MCF 10A (cell line): ENCODE data around the gene MTERF4. TPM values are rescaled to one million over a fixed set of nuclear protein-coding genes. Genes with fewer than 3 reads are reported as not detected.
A peak's percentile ranks its signal among the peaks of the same experiment; 100 is the strongest.

ENCODE experiments used
- BruUV-seq: library from RNA; stranded (reverse); fragments of 400-500 nt; replicated peaks from 2 replicates; lab custom pipeline; 2021; lab: Mats Ljungman, UMichigan
- CTCF ChIA-PET: fragments of 300-600 bp; sonication (Branson Sonifier 250); formaldehyde crosslinking; extraction: SDS; loops from one replicate; lab custom pipeline; 2021; ENCODE audit warnings: antibody characterized with exemption, inconsistent platforms; lab: Yijun Ruan, JAX
- POLR2A ChIA-PET: fragments of 300-600, 350-650 bp; sonication (Branson Sonifier 250); formaldehyde crosslinking; extraction: SDS; loops from one replicate; lab custom pipeline; 2020; ENCODE audit warnings: antibody characterized with exemption, inconsistent platforms; lab: Yijun Ruan, JAX
- DNase-seq: peaks from one replicate; pipeline ENCODE4 v3.0.0-alpha.2; 2018; ENCODE audit not compliant: unreplicated experiment
- H3K27ac Mint-ChIP-seq: one replicate; pipeline ENCODE4 v1.8.0; 2022; ENCODE audit warnings: mild to moderate bottlenecking, low read depth, mixed read lengths; ENCODE audit not compliant: unreplicated experiment
- H3K27me3 Mint-ChIP-seq: one replicate; pipeline ENCODE4 v1.8.0; 2022; ENCODE audit warnings: mixed read lengths; ENCODE audit not compliant: insufficient read depth, unreplicated experiment
- H3K36me3 Mint-ChIP-seq: one replicate; pipeline ENCODE4 v1.8.0; 2022; ENCODE audit warnings: mild to moderate bottlenecking, moderate library complexity, mixed read lengths; ENCODE audit not compliant: insufficient read depth, unreplicated experiment
- H3K4me1 Mint-ChIP-seq: one replicate; pipeline ENCODE4 v1.8.0; 2022; ENCODE audit warnings: mixed read lengths; ENCODE audit not compliant: insufficient read depth, unreplicated experiment
- H3K4me3 Mint-ChIP-seq: one replicate; pipeline ENCODE4 v1.8.0; 2022; ENCODE audit warnings: mild to moderate bottlenecking, moderate library complexity, mixed read lengths; ENCODE audit not compliant: unreplicated experiment
- H3K9me3 Mint-ChIP-seq: one replicate; pipeline ENCODE4 v1.8.0; 2022; ENCODE audit warnings: mixed read lengths; ENCODE audit not compliant: unreplicated experiment
- CTCF ChIP-seq: fragments of 200-600 bp; IDR thresholded peaks from one replicate; pipeline ENCODE4 v1.8.0; 2022; ENCODE audit warnings: antibody characterized with exemption, mild to moderate bottlenecking; ENCODE audit not compliant: unreplicated experiment
- intact Hi-C: fragments of 100-400 bp; cut with micrococcal nuclease; formaldehyde crosslinking; loops from 2 replicates; pipeline ENCODE4 v1.14.1; 2022
- total RNA-seq: library from RNA; stranded (reverse); gene quantifications from 2 replicates; pipeline ENCODE4 v1.2.3, GENCODE V29; 2022

MTERF4 gene
- total RNA-seq, 1 experiment from 2014 or later: 29.9 TPM

GRCh38 chr2:241146286-241146685, 44.2 kb upstream of the MTERF4 start:
- Mint-ChIP-seq H3K4me3 (no peak overlapping the region), H3K36me3 (peaks cover 7% of the 10 kb centered on the region), H3K9me3 (no peaks in the 10 kb centered on the region), H3K4me1 (peaks cover 15% of the 10 kb centered on the region), H3K27me3 (no peaks in the 10 kb centered on the region), H3K27ac (no peak overlapping the region)
- no peak for TF ChIP-seq CTCF
- DNase-seq: no peak
- intact Hi-C loops: loop anchor here (5.0 kb wide), 1 partner anchor 294 kb away; no protein-coding TSS in a partner anchor
- CTCF ChIA-PET: no interaction called here
- BruUV-seq: no TSS peak
- POLR2A ChIA-PET: no interaction called here

GRCh38 chr2:241142593-241142992, 40.5 kb upstream of the MTERF4 start:
- H3K27ac Mint-ChIP-seq: peak overlapping the region; percentile 6
- POLR2A ChIA-PET: no interaction called here
- no peak for TF ChIP-seq CTCF
- DNase-seq: no peak
- intact Hi-C loops: no loop called here
- no peaks in the 10 kb centered on the region for H3K9me3 Mint-ChIP-seq
- no peaks in the 10 kb centered on the region for H3K4me1 Mint-ChIP-seq
- no peak overlapping the region for H3K4me3 Mint-ChIP-seq
- CTCF ChIA-PET: interaction anchor here (0.6 kb wide), 2 partner anchors 31 to 245 kb away, joined by 4 to 5 read pairs; no protein-coding TSS in a partner anchor
- no peaks in the 10 kb centered on the region for H3K27me3 Mint-ChIP-seq
- no TSS peak for BruUV-seq
- H3K36me3 Mint-ChIP-seq: peaks cover 7% of the 10 kb centered on the region

DNA sequence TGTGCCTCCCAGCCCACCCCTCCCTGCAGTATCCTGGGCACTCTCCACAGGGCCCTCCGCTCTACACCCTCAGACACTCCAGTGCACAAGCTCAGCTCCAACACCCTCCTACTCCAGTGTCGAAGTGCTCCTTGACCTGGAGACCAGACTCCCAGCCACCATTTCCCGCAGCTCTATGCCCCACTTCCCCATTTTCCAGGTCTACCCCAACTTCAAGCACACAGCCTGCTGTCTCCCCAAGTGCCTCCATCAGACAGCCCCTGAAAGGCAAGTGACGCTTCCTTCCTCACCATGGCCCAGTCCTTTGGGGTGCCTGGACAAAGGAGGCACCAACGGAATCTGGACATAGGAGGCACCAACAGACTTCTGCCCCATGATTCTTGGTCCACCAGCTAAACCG, 40.0 kb upstream of the MTERF4 start:
- Mint-ChIP-seq H3K36me3 (peaks cover 7% of the 10 kb centered on the region), H3K9me3 (no peaks in the 10 kb centered on the region), H3K27ac (peak overlapping the region; percentile 6), H3K4me1 (no peaks in the 10 kb centered on the region), H3K4me3 (no peak overlapping the region), H3K27me3 (no peaks in the 10 kb centered on the region)
- CTCF ChIA-PET: interaction anchor here (0.6 kb wide), 1 partner anchor 31 kb away, joined by 4 read pairs; no protein-coding TSS in a partner anchor
- no peak for TF ChIP-seq CTCF
- BruUV-seq: no TSS peak
- POLR2A ChIA-PET: no interaction called here
- no peak for DNase-seq
- intact Hi-C loops: no loop called here

DNA sequence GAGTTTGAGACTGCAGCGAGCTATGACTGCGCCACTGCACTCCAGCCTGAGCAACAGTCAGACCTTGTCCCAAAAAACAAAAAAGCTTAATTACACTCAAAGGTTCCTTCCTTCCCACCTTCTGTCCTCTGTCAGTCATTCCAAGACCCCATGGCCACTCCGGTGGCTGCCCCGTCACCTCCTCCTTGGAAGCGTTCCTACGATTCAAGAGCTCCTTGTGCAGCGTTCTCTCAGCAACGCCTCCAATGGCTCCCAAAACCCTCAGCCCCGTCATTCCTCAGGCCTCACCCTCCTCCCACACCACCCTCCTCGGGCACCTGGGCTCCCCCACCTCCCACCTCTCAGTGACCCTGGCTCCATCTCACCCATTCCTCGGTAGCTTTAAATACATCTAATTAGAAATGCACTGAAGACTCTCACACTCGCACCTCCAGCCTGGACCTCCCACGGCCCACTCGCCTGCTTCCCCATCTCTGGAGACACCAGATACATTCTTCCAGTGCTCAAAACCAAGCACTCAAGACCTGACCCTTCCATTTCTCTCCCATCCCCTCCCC, 39.2 kb upstream of the MTERF4 start:
- POLR2A ChIA-PET: interaction anchor here (0.6 to 1.3 kb wide), 2 partner anchors 8 to 9 kb away, joined by 3 to 4 read pairs; partner anchors contain the start of gene PASK
- intact Hi-C loops: no loop called here

More for the DNA sequence above, 39.2 kb upstream of the MTERF4 start:
- H3K27ac Mint-ChIP-seq: no peak overlapping the region
- CTCF ChIA-PET: interaction anchor here (0.6 kb wide), 2 partner anchors 35 to 160 kb away, joined by 3 read pairs; no protein-coding TSS in a partner anchor
- H3K36me3 Mint-ChIP-seq: peaks cover 8% of the 10 kb centered on the region
- H3K4me1 Mint-ChIP-seq: no peaks in the 10 kb centered on the region
- no peaks in the 10 kb centered on the region for H3K9me3 Mint-ChIP-seq
- no peak overlapping the region for H3K4me3 Mint-ChIP-seq
- no peak for DNase-seq
- no peaks in the 10 kb centered on the region for H3K27me3 Mint-ChIP-seq
- no TSS peak for BruUV-seq
- no peak for TF ChIP-seq CTCF
